GM21526 (cell line): Measurements from ENCODE around the gene PTPA.

Source experiments
- ATAC-seq: cut with Tn5 transposase; IDR thresholded peaks from one replicate; pipeline ENCODE4 v1.9.1; 2021; ENCODE audit warnings: moderate library complexity; ENCODE audit not compliant: unreplicated experiment, low FRiP score

The PTPA gene

GRCh38 chr9:129110740-129111527 is at the start of gene PTPA, which contains the start of gene CRAT:
Gene PTPA (plus strand): TSS chr9:129111415. CDS start chr9:129111601, 186 bp downstream.
Gene CRAT (minus strand): TSS chr9:129110793. CDS start chr9:129110509, 284 bp downstream.
- ATAC-seq: peak; percentile 69

GRCh38 chr9:129063061-129063460 is 48.2 kb upstream of the PTPA start:
- ATAC-seq: no peak

- ATAC-seq: no peak
Measured at GRCh38 chr9:129064499-129064908, 46.7 kb upstream of the PTPA start.

- no peak for ATAC-seq
Measured at GRCh38 chr9:129068110-129068509, 43.1 kb upstream of the PTPA start.

GRCh38 chr9:129068990-129069861 is 42.0 kb upstream of the PTPA start:
- ATAC-seq: no peak

GRCh38 chr9:129069862-129070641 is 41.2 kb upstream of the PTPA start:
- ATAC-seq: no peak

GRCh38 chr9:129070696-129071525 is 40.3 kb upstream of the PTPA start:
- no peak for ATAC-seq

GRCh38 chr9:129071526-129072126 is 39.6 kb upstream of the PTPA start:
- ATAC-seq: no peak

- no peak for ATAC-seq
Measured at GRCh38 chr9:129072171-129072570, 39.0 kb upstream of the PTPA start.

- no peak for ATAC-seq
Measured at GRCh38 chr9:129073404-129073803, 37.8 kb upstream of the PTPA start.

GRCh38 chr9:129074106-129074505 is 37.1 kb upstream of the PTPA start:
- no peak for ATAC-seq

GRCh38 chr9:129075996-129076639 is 35.1 kb upstream of the PTPA start:
- no peak for ATAC-seq

GRCh38 chr9:129076640-129077037 is 34.6 kb upstream of the PTPA start:
- ATAC-seq: no peak

- ATAC-seq: no peak
Measured at GRCh38 chr9:129077236-129077635, 34.0 kb upstream of the PTPA start.

GRCh38 chr9:129078691-129079503 is 32.3 kb upstream of the PTPA start:
- ATAC-seq: no peak

- ATAC-seq: no peak
Measured at GRCh38 chr9:129079829-129080228, 31.4 kb upstream of the PTPA start.

GRCh38 chr9:129080298-129080600 is 31.0 kb upstream of the PTPA start:
- ATAC-seq: peak; percentile 5
